ENCODE data around the gene PHF20. TPM values are rescaled to one million over a fixed set of nuclear protein-coding genes. Genes with fewer than 3 reads are reported as not detected.
"Not testable (repeated sequence)": the region's sequence is repeated elsewhere in the genome, so short reads cannot be mapped to it uniquely, and the experiment has no call there.

PHF20 gene
- total and polyA plus RNA-seq, 4 donors = 17.5 to 51.5 (median 32.6) TPM

DNA sequence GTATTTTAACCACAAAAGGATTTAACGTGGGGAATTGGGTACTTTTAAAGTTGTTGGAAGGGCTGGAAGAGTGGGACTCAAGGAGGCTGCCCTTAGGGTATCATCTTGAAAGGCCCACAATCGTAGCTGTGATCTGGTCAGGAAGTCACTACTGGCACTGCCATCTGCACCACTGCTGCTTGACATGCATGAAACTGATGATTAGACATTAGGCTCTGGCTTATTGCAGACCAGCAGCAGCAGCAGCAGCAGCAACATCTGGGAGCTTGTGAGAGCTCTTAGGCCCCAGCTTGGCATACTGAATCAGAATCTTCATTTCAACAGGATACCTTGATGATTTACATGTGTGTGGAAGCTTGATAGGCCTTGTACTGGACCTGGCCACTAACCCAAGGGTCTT, 68.6 kb downstream of the PHF20 start:
- Histone ChIP-seq H3K4me1 (ENCODE audit: control insufficient read depth in 5 of 5, insufficient read depth in 5 of 5, low read length in 5 of 5) (peaks cover 0 to 15% (median 5%) of the 10 kb centered on the region in 5 donors), H3K4me3 (no peak overlapping the region), H3K27ac (ENCODE audit: low read depth in 1 of 2, low read length in 1 of 2) (no peak overlapping the region), H3K9me3 (ENCODE audit: control insufficient read depth in 4 of 4, insufficient read depth in 3 of 4, low read length in 3 of 4) (peaks cover 0 to 4% (median 3%) of the 10 kb centered on the region in 4 donors), H3K27me3 (ENCODE audit: control insufficient read depth in 3 of 3, insufficient read depth in 3 of 3, low read length in 2 of 3) (no peaks in the 10 kb centered on the region), H3K36me3 (ENCODE audit: control insufficient read depth in 4 of 4, insufficient read depth in 4 of 4, low read length in 4 of 4) (peaks cover 15 to 23% (median 16%) of the 10 kb centered on the region in 4 donors), H3K9ac (ENCODE audit: insufficient read depth in 1 of 2, low read length in 2 of 2) (no peak overlapping the region)
- no peak for TF ChIP-seq CTCF (IDR thresholded peaks at IDR 0.05; ENCODE audit: control extremely low read depth, extremely low read depth)
- WGBS, 2 donors = 57 to 64% methylated on average over 2 of the region's 2 CpGs
- DNase-seq (no peak), ATAC-seq (ENCODE audit: insufficient read depth, low FRiP score) (no peak)

DNA sequence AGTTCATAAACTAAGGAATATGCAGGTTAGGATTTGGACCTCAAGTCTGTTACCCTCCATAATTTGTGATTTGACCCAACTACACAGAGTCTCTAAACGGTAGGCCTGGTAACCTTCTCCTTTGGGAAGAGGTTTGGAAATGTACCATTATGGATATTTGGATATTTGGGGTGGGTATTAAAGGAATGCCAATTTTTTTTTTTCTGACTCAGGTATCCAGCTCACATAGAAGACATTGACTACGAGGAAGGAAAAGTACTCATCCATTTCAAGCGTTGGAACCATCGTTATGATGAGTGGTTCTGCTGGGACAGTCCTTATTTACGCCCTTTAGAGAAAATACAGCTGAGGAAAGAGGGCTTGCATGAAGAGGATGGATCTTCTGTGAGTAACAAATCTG, 70.5 kb downstream of the PHF20 start:
- Histone ChIP-seq H3K36me3 (ENCODE audit: control insufficient read depth in 4 of 4, insufficient read depth in 4 of 4, low read length in 4 of 4) (peaks cover 21 to 23% (median 21%) of the 10 kb centered on the region in 4 donors), H3K4me1 (ENCODE audit: control insufficient read depth in 5 of 5, insufficient read depth in 5 of 5, low read length in 5 of 5) (peaks cover 0 to 10% (median 5%) of the 10 kb centered on the region in 5 donors), H3K9me3 (ENCODE audit: control insufficient read depth in 4 of 4, insufficient read depth in 3 of 4, low read length in 3 of 4) (peaks cover 0 to 4% (median 3%) of the 10 kb centered on the region in 4 donors), H3K4me3 (no peak overlapping the region), H3K27me3 (ENCODE audit: control insufficient read depth in 3 of 3, insufficient read depth in 3 of 3, low read length in 2 of 3) (no peaks in the 10 kb centered on the region), H3K9ac (ENCODE audit: insufficient read depth in 1 of 2, low read length in 2 of 2) (no peak overlapping the region), H3K27ac (ENCODE audit: low read depth in 1 of 2, low read length in 1 of 2) (no peak overlapping the region)
- WGBS, 2 donors = 98% methylated on average over 5 of the region's 5 CpGs
- ATAC-seq (ENCODE audit: insufficient read depth, low FRiP score) (no peak), DNase-seq (no peak)
- no peak for TF ChIP-seq CTCF (IDR thresholded peaks at IDR 0.05; ENCODE audit: control extremely low read depth, extremely low read depth)

GRCh38 chr20:35843894-35844293, 72.1 kb downstream of the PHF20 start:
- H3K27me3 ChIP-seq (ENCODE audit: control insufficient read depth in 3 of 3, insufficient read depth in 3 of 3, low read length in 2 of 3); H3K4me3 ChIP-seq; ATAC-seq (ENCODE audit: insufficient read depth, low FRiP score); H3K27ac ChIP-seq (ENCODE audit: low read depth in 1 of 2, low read length in 1 of 2); H3K9me3 ChIP-seq (ENCODE audit: control insufficient read depth in 4 of 4, insufficient read depth in 3 of 4, low read length in 3 of 4); H3K9ac ChIP-seq (ENCODE audit: insufficient read depth in 1 of 2, low read length in 2 of 2); H3K4me1 ChIP-seq (ENCODE audit: control insufficient read depth in 5 of 5, insufficient read depth in 5 of 5, low read length in 5 of 5); DNase-seq: not testable (repeated sequence)
- 95 to 96% methylated on average over 6 of the region's 6 CpGs for WGBS, 2 donors
- H3K36me3 ChIP-seq (ENCODE audit: control insufficient read depth in 4 of 4, insufficient read depth in 4 of 4, low read length in 4 of 4) = peaks cover 22 to 25% (median 23%) of the 10 kb centered on the region in 4 donors

DNA sequence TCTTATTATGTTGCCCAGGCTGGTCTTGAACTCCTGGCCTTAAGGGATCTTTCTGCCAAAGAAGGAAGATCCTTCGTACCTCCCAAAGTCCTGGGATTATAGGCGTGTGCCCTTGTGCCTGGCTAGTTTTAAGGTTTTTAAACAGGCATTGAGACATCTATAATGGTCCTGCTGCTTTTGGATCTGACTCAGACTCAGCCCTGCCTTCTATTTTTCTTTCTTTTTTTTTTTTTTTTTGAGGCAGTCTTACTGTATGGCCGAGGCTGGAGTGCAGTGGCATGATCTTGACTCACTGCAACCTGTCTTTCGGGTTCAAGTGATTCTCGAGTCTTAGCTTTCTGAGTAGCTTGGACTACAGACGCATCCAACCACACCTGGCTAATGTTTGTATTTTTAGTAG, 73.7 kb downstream of the PHF20 start:
- H3K4me3 ChIP-seq = no peak overlapping the region
- no peaks in the 10 kb centered on the region for H3K4me1 ChIP-seq (ENCODE audit: control insufficient read depth in 5 of 5, insufficient read depth in 5 of 5, low read length in 5 of 5)
- H3K27me3 ChIP-seq (ENCODE audit: control insufficient read depth in 3 of 3, insufficient read depth in 3 of 3, low read length in 2 of 3) = no peaks in the 10 kb centered on the region
- TF ChIP-seq CTCF (IDR thresholded peaks at IDR 0.05; ENCODE audit: control extremely low read depth, extremely low read depth) = no peak
- DNase-seq (no peak), ATAC-seq (ENCODE audit: insufficient read depth, low FRiP score) (no peak)
- H3K9ac ChIP-seq (ENCODE audit: insufficient read depth in 1 of 2, low read length in 2 of 2) = no peak overlapping the region
- peaks cover 0 to 4% (median 3%) of the 10 kb centered on the region in 4 donors for H3K9me3 ChIP-seq (ENCODE audit: control insufficient read depth in 4 of 4, insufficient read depth in 3 of 4, low read length in 3 of 4)
- H3K27ac ChIP-seq (ENCODE audit: low read depth in 1 of 2, low read length in 1 of 2) = no peak overlapping the region
- 93 to 95% methylated on average over 6 of the region's 6 CpGs for WGBS, 2 donors
- peaks cover 22 to 25% (median 23%) of the 10 kb centered on the region in 4 donors for H3K36me3 ChIP-seq (ENCODE audit: control insufficient read depth in 4 of 4, insufficient read depth in 4 of 4, low read length in 4 of 4)
